ENCODE data around the gene MRPS10.

MRPS10 gene

DNA sequence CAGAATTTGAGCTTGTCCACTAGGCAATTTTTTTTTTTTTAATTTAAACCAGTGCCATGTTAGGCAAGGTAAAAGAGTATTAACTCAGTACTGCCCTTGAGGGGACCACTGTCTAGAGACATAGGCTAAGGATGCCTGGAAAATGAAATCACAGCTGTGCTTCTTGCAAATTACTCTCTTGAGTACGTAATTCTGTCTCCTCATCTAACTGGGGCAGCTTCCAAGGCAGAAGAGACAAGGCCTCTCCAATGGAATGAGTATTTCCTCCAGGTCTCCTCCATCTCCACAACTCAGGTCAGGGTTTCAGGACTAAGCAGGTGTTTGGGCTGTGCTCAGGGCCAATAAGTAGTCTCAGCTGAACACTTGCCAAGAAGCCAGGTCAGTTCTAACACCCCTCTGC lies 33.8 kb upstream of the MRPS10 start:
- Histone ChIP-seq H2AFZ (no peak overlapping the region), H3K36me3 (ENCODE audit: control insufficient read depth, insufficient read depth, low read length) (no peaks in the 10 kb centered on the region), H3K9ac (no peak overlapping the region), H3K4me1 (peaks cover 11% of the 10 kb centered on the region), H3K79me2 (no peaks in the 10 kb centered on the region), H3K4me3 (ENCODE audit: low read depth, low read length) (no peak overlapping the region), H3K27me3 (ENCODE audit: control insufficient read depth, insufficient read depth, low read length) (no peaks in the 10 kb centered on the region), H3K27ac (no peak overlapping the region), H3K4me2 (ENCODE audit: low read length) (no peak overlapping the region), H3K9me3 (ENCODE audit: control insufficient read depth, low read length) (no peaks in the 10 kb centered on the region)
- no peak for TF ChIP-seq CTCF (IDR thresholded peaks at IDR 0.05)

DNA sequence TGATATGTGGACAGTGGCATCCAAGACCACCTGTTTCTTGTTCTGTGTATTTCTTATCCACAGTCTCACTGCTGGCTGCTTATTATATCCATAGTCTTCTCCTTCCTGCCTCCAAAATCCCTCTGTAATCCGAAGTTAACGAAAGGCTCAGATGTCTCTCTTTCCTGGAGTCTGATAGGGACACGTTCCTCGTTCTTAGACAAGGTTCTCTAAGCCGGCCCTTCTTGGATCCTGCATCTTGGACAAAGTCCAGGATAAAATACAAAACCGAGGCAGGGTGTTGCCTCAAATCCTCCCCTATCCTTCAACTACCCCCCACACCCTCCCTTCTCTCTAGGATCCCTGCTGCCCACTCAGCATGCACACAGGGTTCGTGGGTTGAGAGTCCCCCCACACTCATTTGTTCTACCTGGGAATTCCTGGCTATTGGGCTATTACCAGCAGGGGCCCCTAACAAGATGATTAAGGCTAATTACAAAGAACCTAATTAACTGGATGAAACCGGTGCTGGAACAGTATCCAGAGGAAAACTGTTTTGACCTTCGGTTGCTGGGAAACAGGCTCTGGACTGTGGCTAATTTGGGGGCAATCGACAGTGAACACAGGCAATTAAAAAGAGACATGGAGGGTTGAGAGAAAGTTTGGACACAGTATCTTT lies 32.7 kb upstream of the MRPS10 start:
- Histone ChIP-seq H3K9me3 (ENCODE audit: control insufficient read depth, low read length) (no peaks in the 10 kb centered on the region), H3K4me2 (ENCODE audit: low read length) (no peak overlapping the region), H3K4me3 (ENCODE audit: low read depth, low read length) (no peak overlapping the region), H3K36me3 (ENCODE audit: control insufficient read depth, insufficient read depth, low read length) (no peaks in the 10 kb centered on the region), H2AFZ (no peak overlapping the region), H3K27me3 (ENCODE audit: control insufficient read depth, insufficient read depth, low read length) (no peaks in the 10 kb centered on the region), H3K9ac (no peak overlapping the region), H3K79me2 (no peaks in the 10 kb centered on the region), H3K4me1 (peaks cover 11% of the 10 kb centered on the region), H3K27ac (no peak overlapping the region)
- no peak for TF ChIP-seq CTCF (IDR thresholded peaks at IDR 0.05)

GRCh38 chr6:42249279-42249678 lies 31.6 kb upstream of the MRPS10 start:
- Histone ChIP-seq H3K27ac (no peak overlapping the region), H2AFZ (no peak overlapping the region), H3K36me3 (ENCODE audit: control insufficient read depth, insufficient read depth, low read length) (no peaks in the 10 kb centered on the region), H3K9ac (no peak overlapping the region), H3K9me3 (ENCODE audit: control insufficient read depth, low read length) (no peaks in the 10 kb centered on the region), H3K79me2 (no peaks in the 10 kb centered on the region), H3K4me3 (ENCODE audit: low read depth, low read length) (no peak overlapping the region), H3K27me3 (ENCODE audit: control insufficient read depth, insufficient read depth, low read length) (no peaks in the 10 kb centered on the region), H3K4me2 (ENCODE audit: low read length) (no peak overlapping the region), H3K4me1 (peaks cover 11% of the 10 kb centered on the region)
- no peak for TF ChIP-seq CTCF (IDR thresholded peaks at IDR 0.05)

- Histone ChIP-seq H3K4me2 (ENCODE audit: low read length) (no peak overlapping the region), H3K79me2 (no peaks in the 10 kb centered on the region), H3K36me3 (ENCODE audit: control insufficient read depth, insufficient read depth, low read length) (no peaks in the 10 kb centered on the region), H3K27me3 (ENCODE audit: control insufficient read depth, insufficient read depth, low read length) (no peaks in the 10 kb centered on the region), H2AFZ (no peak overlapping the region), H3K9ac (no peak overlapping the region), H3K4me3 (ENCODE audit: low read depth, low read length) (no peak overlapping the region), H3K4me1 (no peaks in the 10 kb centered on the region), H3K27ac (no peak overlapping the region), H3K9me3 (ENCODE audit: control insufficient read depth, low read length) (no peaks in the 10 kb centered on the region)
- no peak for TF ChIP-seq CTCF (IDR thresholded peaks at IDR 0.05)
Measured at GRCh38 chr6:42243046-42243445, 25.4 kb upstream of the MRPS10 start.

GRCh38 chr6:42241915-42242314 lies 24.3 kb upstream of the MRPS10 start:
- Histone ChIP-seq H3K27me3 (ENCODE audit: control insufficient read depth, insufficient read depth, low read length) (no peaks in the 10 kb centered on the region), H2AFZ (no peak overlapping the region), H3K36me3 (ENCODE audit: control insufficient read depth, insufficient read depth, low read length) (no peaks in the 10 kb centered on the region), H3K79me2 (no peaks in the 10 kb centered on the region), H3K27ac (no peak overlapping the region), H3K9ac (no peak overlapping the region), H3K4me3 (ENCODE audit: low read depth, low read length) (no peak overlapping the region), H3K9me3 (ENCODE audit: control insufficient read depth, low read length) (no peaks in the 10 kb centered on the region), H3K4me2 (ENCODE audit: low read length) (no peak overlapping the region), H3K4me1 (no peaks in the 10 kb centered on the region)
- no peak for TF ChIP-seq CTCF (IDR thresholded peaks at IDR 0.05)

All from parathyroid adenoma (tissue), 2 donors.